ENCODE measurements around the gene CDK4. TPM values are rescaled to one million over a fixed set of nuclear protein-coding genes. Genes with fewer than 3 reads are reported as not detected.

The CDK4 gene
- total and polyA plus RNA-seq, 2 of the 13 experiments (the other 11 are each of a cell fraction or from before 2014, with no cell fraction given) = 191 to 209 TPM

- TF ChIP-seq, protein P1, sequence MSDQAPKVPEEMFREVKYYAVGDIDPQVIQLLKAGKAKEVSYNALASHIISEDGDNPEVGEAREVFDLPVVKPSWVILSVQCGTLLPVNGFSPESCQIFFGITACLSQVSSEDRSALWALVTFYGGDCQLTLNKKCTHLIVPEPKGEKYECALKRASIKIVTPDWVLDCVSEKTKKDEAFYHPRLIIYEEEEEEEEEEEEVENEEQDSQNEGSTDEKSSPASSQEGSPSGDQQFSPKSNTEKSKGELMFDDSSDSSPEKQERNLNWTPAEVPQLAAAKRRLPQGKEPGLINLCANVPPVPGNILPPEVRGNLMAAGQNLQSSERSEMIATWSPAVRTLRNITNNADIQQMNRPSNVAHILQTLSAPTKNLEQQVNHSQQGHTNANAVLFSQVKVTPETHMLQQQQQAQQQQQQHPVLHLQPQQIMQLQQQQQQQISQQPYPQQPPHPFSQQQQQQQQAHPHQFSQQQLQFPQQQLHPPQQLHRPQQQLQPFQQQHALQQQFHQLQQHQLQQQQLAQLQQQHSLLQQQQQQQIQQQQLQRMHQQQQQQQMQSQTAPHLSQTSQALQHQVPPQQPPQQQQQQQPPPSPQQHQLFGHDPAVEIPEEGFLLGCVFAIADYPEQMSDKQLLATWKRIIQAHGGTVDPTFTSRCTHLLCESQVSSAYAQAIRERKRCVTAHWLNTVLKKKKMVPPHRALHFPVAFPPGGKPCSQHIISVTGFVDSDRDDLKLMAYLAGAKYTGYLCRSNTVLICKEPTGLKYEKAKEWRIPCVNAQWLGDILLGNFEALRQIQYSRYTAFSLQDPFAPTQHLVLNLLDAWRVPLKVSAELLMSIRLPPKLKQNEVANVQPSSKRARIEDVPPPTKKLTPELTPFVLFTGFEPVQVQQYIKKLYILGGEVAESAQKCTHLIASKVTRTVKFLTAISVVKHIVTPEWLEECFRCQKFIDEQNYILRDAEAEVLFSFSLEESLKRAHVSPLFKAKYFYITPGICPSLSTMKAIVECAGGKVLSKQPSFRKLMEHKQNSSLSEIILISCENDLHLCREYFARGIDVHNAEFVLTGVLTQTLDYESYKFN (CRISPR knock-in tag; conservative IDR thresholded peaks at IDR 0.05) = peak; percentile 87
- TF ChIP-seq, protein P2, sequence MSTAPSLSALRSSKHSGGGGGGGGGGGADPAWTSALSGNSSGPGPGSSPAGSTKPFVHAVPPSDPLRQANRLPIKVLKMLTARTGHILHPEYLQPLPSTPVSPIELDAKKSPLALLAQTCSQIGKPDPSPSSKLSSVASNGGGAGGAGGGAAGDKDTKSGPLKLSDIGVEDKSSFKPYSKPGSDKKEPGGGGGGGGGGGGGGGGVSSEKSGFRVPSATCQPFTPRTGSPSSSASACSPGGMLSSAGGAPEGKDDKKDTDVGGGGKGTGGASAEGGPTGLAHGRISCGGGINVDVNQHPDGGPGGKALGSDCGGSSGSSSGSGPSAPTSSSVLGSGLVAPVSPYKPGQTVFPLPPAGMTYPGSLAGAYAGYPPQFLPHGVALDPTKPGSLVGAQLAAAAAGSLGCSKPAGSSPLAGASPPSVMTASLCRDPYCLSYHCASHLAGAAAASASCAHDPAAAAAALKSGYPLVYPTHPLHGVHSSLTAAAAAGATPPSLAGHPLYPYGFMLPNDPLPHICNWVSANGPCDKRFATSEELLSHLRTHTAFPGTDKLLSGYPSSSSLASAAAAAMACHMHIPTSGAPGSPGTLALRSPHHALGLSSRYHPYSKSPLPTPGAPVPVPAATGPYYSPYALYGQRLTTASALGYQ (CRISPR knock-in tag; IDR thresholded peaks at IDR 0.05) = peak; percentile 71
- TF ChIP-seq KLF12 (CRISPR knock-in tag; IDR thresholded peaks at IDR 0.05; ENCODE audit: borderline replicate concordance) (peak; percentile 94), ZNF660 (CRISPR knock-in tag; IDR thresholded peaks at IDR 0.05; ENCODE audit: borderline replicate concordance, low read depth) (no peak), FOXA3 (CRISPR knock-in tag; IDR thresholded peaks at IDR 0.05) (peak; percentile 67; the same call in 1 of the 2 replicates), XRCC5 (optimal IDR thresholded peaks at IDR 0.05; ENCODE audit: low read length) (peak; percentile 82), SP4 (CRISPR knock-in tag; IDR thresholded peaks at IDR 0.05) (peak; percentile 94), ARID3A (IDR thresholded peaks at IDR 0.05; ENCODE audit: low read depth, low read length) (no peak), ZNF800 (CRISPR knock-in tag; IDR thresholded peaks at IDR 0.05) (no peak; the same call in 1 of the 2 replicates), NFE2L1 (CRISPR knock-in tag; IDR thresholded peaks at IDR 0.05; ENCODE audit: borderline replicate concordance) (no peak; the same call in 1 of the 2 replicates), POGZ (CRISPR knock-in tag; IDR thresholded peaks at IDR 0.05) (peak; percentile 73; the same call in 1 of the 2 replicates), ZNF225 (CRISPR knock-in tag; IDR thresholded peaks at IDR 0.05) (peak; percentile 85)
- TF ChIP-seq, protein P3, sequence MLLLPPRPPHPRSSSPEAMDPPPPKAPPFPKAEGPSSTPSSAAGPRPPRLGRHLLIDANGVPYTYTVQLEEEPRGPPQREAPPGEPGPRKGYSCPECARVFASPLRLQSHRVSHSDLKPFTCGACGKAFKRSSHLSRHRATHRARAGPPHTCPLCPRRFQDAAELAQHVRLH (CRISPR knock-in tag; IDR thresholded peaks at IDR 0.05; ENCODE audit: borderline replicate concordance, low read depth) = peak; percentile 96; the same call in 1 of the 2 replicates
- TF ChIP-seq, protein P4, sequence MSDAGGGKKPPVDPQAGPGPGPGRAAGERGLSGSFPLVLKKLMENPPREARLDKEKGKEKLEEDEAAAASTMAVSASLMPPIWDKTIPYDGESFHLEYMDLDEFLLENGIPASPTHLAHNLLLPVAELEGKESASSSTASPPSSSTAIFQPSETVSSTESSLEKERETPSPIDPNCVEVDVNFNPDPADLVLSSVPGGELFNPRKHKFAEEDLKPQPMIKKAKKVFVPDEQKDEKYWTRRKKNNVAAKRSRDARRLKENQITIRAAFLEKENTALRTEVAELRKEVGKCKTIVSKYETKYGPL (CRISPR knock-in tag; IDR thresholded peaks at IDR 0.05) = no peak
Observed at GRCh38 chr12:57751788-57752667, at the start of gene CDK4 (continued).
